Left renal cortex interstitium (tissue), 4 donors: ENCODE results near the gene GRIPAP1. TPM values are rescaled to one million over a fixed set of nuclear protein-coding genes. Genes with fewer than 3 reads are reported as not detected.

Experiments
- DNase-seq, 4 donors: peaks; one replicate each; pipeline ENCODE4 v3.0.0-alpha.2; 2013; ENCODE audit warnings: low read depth in 4 of 4, low spot score in 2 of 4, missing footprints in 1 of 4
- polyA plus RNA-seq, 4 donors: library from polyadenylated mRNA; unstranded; fragments of 120-200 nt; gene quantifications; one replicate each; pipeline ENCODE4 v1.2.1, GENCODE V29; 2013; ENCODE audit not compliant: insufficient read length in 4 of 4

GRIPAP1 gene
- 10 to 100 TPM; 36.0 to 72.1 (median 51.3) TPM for polyA plus RNA-seq

- peak; percentile 67 to 86 (median 72) for DNase-seq
Measured at GRCh38 chrX:49002091-49002935, at the start of gene GRIPAP1. Gene GRIPAP1 (minus strand): TSS chrX:49002264. CDS start chrX:49002229, 35 bp downstream.

GRCh38 chrX:49043987-49044281, 41.9 kb upstream of the GRIPAP1 start:
- DNase-seq: no peak

GRCh38 chrX:49043220-49043986, 41.3 kb upstream of the GRIPAP1 start, which contains the start of gene TFE3:
Gene TFE3 (minus strand): TSS chrX:49043357. CDS start chrX:49043226, 131 bp downstream.
- peak; percentile 82 to 96 (median 93) for DNase-seq

- DNase-seq: no peak
Measured at GRCh38 chrX:49042581-49043219, 40.6 kb upstream of the GRIPAP1 start.

- DNase-seq: no peak
Measured at GRCh38 chrX:49041744-49042580, 39.9 kb upstream of the GRIPAP1 start.

GRCh38 chrX:49040376-49040955, 38.4 kb upstream of the GRIPAP1 start:
- no peak for DNase-seq

- peak in 1 of 4 donors; percentile 60 for DNase-seq
Measured at GRCh38 chrX:49039598-49040375, 37.7 kb upstream of the GRIPAP1 start.

GRCh38 chrX:49037883-49038475, 35.9 kb upstream of the GRIPAP1 start:
- DNase-seq: no peak

- DNase-seq: no peak
Measured at GRCh38 chrX:49030283-49030682, 28.2 kb upstream of the GRIPAP1 start.

- no peak for DNase-seq
Measured at GRCh38 chrX:49029876-49030275, 27.8 kb upstream of the GRIPAP1 start.

GRCh38 chrX:49019599-49020249, 17.7 kb upstream of the GRIPAP1 start:
- no peak for DNase-seq

GRCh38 chrX:49019050-49019449, 17.0 kb upstream of the GRIPAP1 start:
- no peak for DNase-seq

GRCh38 chrX:49003696-49004095, 1.6 kb upstream of the GRIPAP1 start:
- DNase-seq: no peak

GRCh38 chrX:49001521-49002090, 458 bp downstream of the GRIPAP1 start:
- DNase-seq: peak in 3 of 4 donors; percentile 9 to 21 (median 10)

GRCh38 chrX:49000636-49001035, 1.4 kb downstream of the GRIPAP1 start:
- DNase-seq: no peak

GRCh38 chrX:48999030-48999429, 3.0 kb downstream of the GRIPAP1 start:
- DNase-seq: no peak

- no peak for DNase-seq
Measured at GRCh38 chrX:48998391-48998790, 3.7 kb downstream of the GRIPAP1 start.

- no peak for DNase-seq
Measured at GRCh38 chrX:48997865-48998264, 4.2 kb downstream of the GRIPAP1 start.
